ENCODE measurements around the gene HEATR9. TPM values are rescaled to one million over a fixed set of nuclear protein-coding genes. Genes with fewer than 3 reads are reported as not detected.
A peak's percentile ranks its signal among the peaks of the same experiment; 100 is the strongest.

HEATR9 gene
- total RNA-seq, 6 experiments from 2014 or later: not detected

DNA sequence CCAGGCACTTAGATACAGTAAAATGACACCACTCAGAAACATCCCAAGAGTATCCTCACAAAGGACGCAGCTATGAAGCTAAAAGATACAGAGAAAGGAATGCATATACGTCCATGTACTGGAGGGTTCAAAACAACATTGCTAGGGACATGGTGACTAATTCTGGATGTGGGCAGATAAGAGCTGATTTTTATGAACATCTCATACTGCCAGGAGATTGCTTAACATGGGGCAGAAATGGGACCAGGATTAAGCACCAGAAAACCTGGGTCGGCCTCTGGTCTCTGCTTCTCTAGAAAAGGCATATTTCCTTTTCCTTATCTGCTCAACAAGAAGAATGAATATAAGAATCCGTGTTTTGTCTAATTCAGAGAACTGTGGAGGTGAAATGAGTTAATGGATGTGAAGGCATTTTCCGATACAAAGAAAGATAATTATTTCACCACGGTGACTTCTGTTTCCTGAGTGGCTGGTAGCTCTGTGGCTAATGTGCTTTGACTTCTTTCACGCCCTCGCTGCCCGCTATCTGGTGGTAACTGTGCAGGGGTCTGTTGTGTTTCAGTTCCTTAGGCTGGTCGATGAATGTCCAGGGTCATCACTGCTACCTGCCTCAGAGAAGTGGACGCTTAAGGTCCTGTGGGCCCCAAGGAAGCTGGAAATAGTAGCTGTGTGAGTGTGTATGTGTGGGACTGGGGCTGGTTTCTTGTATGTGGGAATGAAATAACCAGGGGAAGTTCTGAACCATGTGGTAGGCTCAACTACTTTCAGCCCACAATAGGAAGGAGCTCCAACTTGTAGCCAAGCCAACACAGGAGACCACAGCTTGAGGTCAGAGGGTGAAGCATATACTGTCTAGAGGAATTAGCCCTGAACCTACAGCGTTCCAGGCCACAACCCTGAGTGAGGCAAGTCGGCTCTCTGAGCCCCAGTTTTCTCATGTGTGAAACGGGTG is 27.2 kb upstream of the HEATR9 start:
- Histone ChIP-seq H3K27ac (no peak overlapping the region), H3K36me3 (no peaks in the 10 kb centered on the region), H3K27me3 (no peaks in the 10 kb centered on the region), H3K4me1 (peaks cover 0 to 7% (median 0%) of the 10 kb centered on the region in 4 donors), H3K4me3 (no peak overlapping the region), H3K9me3 (no peaks in the 10 kb centered on the region)
- no peak for DNase-seq
- intact Hi-C loops (cut with DNase I): no loop called here
- TF ChIP-seq CTCF (IDR thresholded peaks at IDR 0.05): no peak
- TF ChIP-seq POLR2A (IDR thresholded peaks at IDR 0.05): no peak
- WGBS (ENCODE audit: insufficient coverage, low coverage, low lambda C conversion rate, missing lambda C conversion rate): 61% methylated on average over 14 of the region's 14 CpGs
- ATAC-seq: peak in 3 of 4 donors; percentile 20 to 40 (median 32)

GRCh38 chr17:35894206-35894605 is 25.5 kb upstream of the HEATR9 start:
- H3K27ac ChIP-seq: no peak overlapping the region
- DNase-seq: no peak
- ATAC-seq: no peak
- no peak for TF ChIP-seq POLR2A (IDR thresholded peaks at IDR 0.05)
- no peak for TF ChIP-seq CTCF (IDR thresholded peaks at IDR 0.05)
- intact Hi-C loops (cut with DNase I): no loop called here
- peaks cover 0 to 13% (median 0%) of the 10 kb centered on the region in 4 donors for H3K4me1 ChIP-seq
- no peaks in the 10 kb centered on the region for H3K9me3 ChIP-seq
- H3K4me3 ChIP-seq: no peak overlapping the region
- H3K36me3 ChIP-seq: no peaks in the 10 kb centered on the region
- H3K27me3 ChIP-seq: no peaks in the 10 kb centered on the region
- 94% methylated on average over 6 of the region's 7 CpGs for WGBS (ENCODE audit: insufficient coverage, low coverage, low lambda C conversion rate, missing lambda C conversion rate)

DNA sequence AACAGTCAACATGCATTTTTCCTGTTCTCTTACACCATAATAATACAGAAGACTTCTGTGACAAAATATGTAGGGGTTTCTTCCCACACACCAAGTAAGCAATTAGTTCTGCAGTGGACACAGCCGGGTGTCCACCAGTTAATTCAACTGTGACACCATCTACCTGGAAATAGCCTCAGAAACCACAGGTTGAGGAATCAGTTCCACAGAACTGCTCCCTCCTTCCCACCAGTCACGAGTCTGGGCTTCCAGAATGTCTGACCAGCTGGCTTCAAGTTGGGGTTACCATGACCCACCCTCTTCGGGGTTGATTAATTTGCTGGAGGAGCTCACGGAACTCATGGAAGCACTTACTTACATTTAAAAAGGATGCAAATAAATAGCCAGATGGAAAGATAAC is 25.1 kb upstream of the HEATR9 start:
- no peak for TF ChIP-seq POLR2A (IDR thresholded peaks at IDR 0.05)
- TF ChIP-seq CTCF (IDR thresholded peaks at IDR 0.05): no peak
- no peaks in the 10 kb centered on the region for H3K36me3 ChIP-seq
- DNase-seq (no peak), ATAC-seq (no peak)
- peaks cover 0 to 10% (median 0%) of the 10 kb centered on the region in 4 donors for H3K4me1 ChIP-seq
- H3K9me3 ChIP-seq: no peaks in the 10 kb centered on the region
- intact Hi-C loops (cut with DNase I): no loop called here
- no peak overlapping the region for H3K27ac ChIP-seq
- no peaks in the 10 kb centered on the region for H3K27me3 ChIP-seq
- WGBS (ENCODE audit: insufficient coverage, low coverage, low lambda C conversion rate, missing lambda C conversion rate): 80% methylated on average over 2 of the region's 4 CpGs
- no peak overlapping the region for H3K4me3 ChIP-seq

DNA sequence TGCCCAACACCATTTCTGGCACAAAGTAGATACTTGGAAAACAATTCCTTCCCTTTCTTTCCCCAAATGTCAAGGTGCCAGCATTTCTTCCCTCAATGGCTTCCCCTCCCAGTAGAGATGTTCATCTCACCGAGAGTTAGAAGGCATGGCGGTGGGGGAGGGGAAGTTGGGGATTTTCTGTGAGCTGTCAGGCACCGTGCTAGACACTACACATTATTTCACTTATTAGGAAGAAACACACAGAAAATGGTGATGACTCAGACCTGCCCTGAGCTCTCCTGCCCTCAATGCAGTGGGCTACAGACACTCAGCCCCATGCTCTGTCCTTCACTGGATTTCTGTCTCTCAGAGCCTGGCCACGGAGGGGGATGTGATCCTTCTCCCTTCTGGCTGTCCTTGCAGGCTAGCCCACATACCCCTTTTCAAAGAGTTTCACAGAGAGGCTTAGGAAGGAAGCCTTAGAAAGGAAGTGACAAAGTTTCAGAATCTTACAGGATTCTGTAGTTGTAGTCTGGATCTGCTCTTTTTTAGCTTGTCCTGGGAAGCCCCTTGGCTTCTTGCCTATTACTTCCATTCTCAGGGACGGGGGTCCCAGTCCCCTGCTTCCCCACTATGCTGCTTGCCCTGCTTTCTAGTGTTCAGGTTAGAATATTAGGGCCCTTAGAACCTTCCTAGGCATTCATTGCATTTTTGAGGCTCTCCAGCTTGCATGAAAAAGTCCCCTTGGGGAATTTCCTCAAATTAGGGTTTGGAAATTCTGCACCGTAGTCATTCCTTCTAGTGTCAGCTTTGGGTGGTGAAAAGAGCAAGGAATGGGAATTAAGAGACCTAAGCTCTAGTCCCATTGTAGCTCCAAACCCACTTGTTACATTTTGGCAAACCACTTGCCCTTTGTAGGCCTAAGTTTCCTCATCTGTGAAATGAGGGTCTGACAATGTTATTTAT is 23.7 kb upstream of the HEATR9 start:
- intact Hi-C loops (cut with DNase I): no loop called here
- Histone ChIP-seq H3K27ac (no peak overlapping the region), H3K4me1 (peaks cover 0 to 6% (median 0%) of the 10 kb centered on the region in 4 donors), H3K27me3 (no peaks in the 10 kb centered on the region), H3K36me3 (no peaks in the 10 kb centered on the region), H3K9me3 (no peaks in the 10 kb centered on the region), H3K4me3 (no peak overlapping the region)
- ATAC-seq (no peak), DNase-seq (no peak)
- TF ChIP-seq POLR2A (IDR thresholded peaks at IDR 0.05) (no peak), CTCF (IDR thresholded peaks at IDR 0.05) (no peak)
- 27% methylated on average over 5 of the region's 6 CpGs for WGBS (ENCODE audit: insufficient coverage, low coverage, low lambda C conversion rate, missing lambda C conversion rate)
